Caco-2 (cell line): ENCODE results near the gene ADCY10. TPM values are rescaled to one million over a fixed set of nuclear protein-coding genes. Genes with fewer than 3 reads are reported as not detected.

Experiments used
- Bru-seq: library from RNA; stranded (reverse); fragments of 400-500 nt; gene quantifications from one replicate; lab custom pipeline; 2021; lab: Mats Ljungman, UMichigan
- BruChase-seq, 2 experiments: library from RNA; stranded (reverse); fragments of 400-500 nt; gene quantifications; one replicate each; lab custom pipeline; 2021; lab: Mats Ljungman, UMichigan
- BruUV-seq: library from RNA; stranded (reverse); fragments of 400-500 nt; replicated peaks from 2 replicates; lab custom pipeline; 2021; lab: Mats Ljungman, UMichigan
- CTCF ChIA-PET: fragments of 300-600 bp; sonication (Branson Sonifier 250); formaldehyde crosslinking; loops from one replicate; lab custom pipeline; 2022; ENCODE audit warnings: antibody characterized with exemption; lab: Charles Lee
- POLR2A ChIA-PET: fragments of 300-600 bp; sonication (Branson Sonifier 250); formaldehyde crosslinking; loops from one replicate; lab custom pipeline; 2022; ENCODE audit warnings: antibody characterized with exemption; lab: Charles Lee
- DNase-seq, 2 experiments: peaks; one replicate each; pipeline versions ENCODE4 v3.0.0 to v3.0.0-alpha.2; 2020 to 2022
- H3K27me3 ChIP-seq: replicated peaks from 2 replicates; pipeline ENCODE4 v1.6.0; 2011; ENCODE audit warnings: low read length; ENCODE audit not compliant: control insufficient read depth, insufficient read depth
- H3K36me3 ChIP-seq: 2 replicates; pipeline ENCODE4 v1.5.1; 2011; ENCODE audit warnings: low read length; ENCODE audit not compliant: control insufficient read depth, insufficient read depth
- H3K4me1 ChIP-seq: fragments of 250-450 bp; sonication (Bioruptor Pico); 2 replicates; pipeline ENCODE4 v1.5.1; 2020; ENCODE audit warnings: mild to moderate bottlenecking
- H3K4me3 ChIP-seq: 2 replicates; pipeline ENCODE4 v1.5.1; 2011; ENCODE audit warnings: low read depth, mild to moderate bottlenecking, control low read depth, low read length
- H3K9me3 ChIP-seq: fragments of 250-450 bp; sonication (Bioruptor Pico); 2 replicates; pipeline ENCODE4 v1.5.1; 2020; ENCODE audit warnings: mild to moderate bottlenecking, moderate library complexity
- H3K27ac Mint-ChIP-seq: one replicate; pipeline ENCODE4 v1.8.0; 2022; ENCODE audit warnings: mixed read lengths; ENCODE audit not compliant: unreplicated experiment
- H3K27me3 Mint-ChIP-seq: one replicate; pipeline ENCODE4 v1.8.0; 2022; ENCODE audit warnings: mixed read lengths; ENCODE audit not compliant: insufficient read depth, unreplicated experiment
- H3K36me3 Mint-ChIP-seq: one replicate; pipeline ENCODE4 v1.8.0; 2022; ENCODE audit warnings: mild to moderate bottlenecking, mixed read lengths; ENCODE audit not compliant: insufficient read depth, unreplicated experiment
- H3K4me1 Mint-ChIP-seq: one replicate; pipeline ENCODE4 v1.8.0; 2022; ENCODE audit warnings: low read depth, mixed read lengths; ENCODE audit not compliant: unreplicated experiment
- H3K4me3 Mint-ChIP-seq: one replicate; pipeline ENCODE4 v1.8.0; 2022; ENCODE audit warnings: mild to moderate bottlenecking, moderate library complexity, mixed read lengths; ENCODE audit not compliant: unreplicated experiment
- H3K9me3 Mint-ChIP-seq: one replicate; pipeline ENCODE4 v1.8.0; 2022; ENCODE audit warnings: mixed read lengths; ENCODE audit not compliant: unreplicated experiment
- intact Hi-C: fragments of 100-400 bp; cut with micrococcal nuclease; formaldehyde crosslinking; loops from one replicate; pipeline ENCODE4 v1.10.0; 2022; ENCODE audit not compliant: unreplicated experiment
- long read RNA-seq: library from polyadenylated mRNA; stranded (forward); transcript quantifications from one replicate; pipeline ENCODE4 v2.0.0, GENCODE V29; 2022
- total RNA-seq: library from RNA; stranded (reverse); gene quantifications from 2 replicates; pipeline ENCODE4 v1.2.3, GENCODE V29; 2022
- TF ChIP-seq, protein P1 (sequence below), 2 experiments: fragments of 200-600 bp in 1 of 2; IDR thresholded peaks; 1 replicate in 1 of 2; 2 replicates in 1 of 2; pipeline versions ENCODE4 v1.5.1 to v1.8.0; 2011 to 2022; ENCODE audit warnings: antibody characterized with exemption in 1 of 2, control low read depth in 1 of 2, inconsistent platforms in 1 of 2, low read depth in 1 of 2, low read length in 1 of 2, mild to moderate bottlenecking in 1 of 2, moderate library complexity in 1 of 2; ENCODE audit not compliant: insufficient read depth in 1 of 2, severe bottlenecking in 1 of 2, unreplicated experiment in 1 of 2

Gene ADCY10, protein sequence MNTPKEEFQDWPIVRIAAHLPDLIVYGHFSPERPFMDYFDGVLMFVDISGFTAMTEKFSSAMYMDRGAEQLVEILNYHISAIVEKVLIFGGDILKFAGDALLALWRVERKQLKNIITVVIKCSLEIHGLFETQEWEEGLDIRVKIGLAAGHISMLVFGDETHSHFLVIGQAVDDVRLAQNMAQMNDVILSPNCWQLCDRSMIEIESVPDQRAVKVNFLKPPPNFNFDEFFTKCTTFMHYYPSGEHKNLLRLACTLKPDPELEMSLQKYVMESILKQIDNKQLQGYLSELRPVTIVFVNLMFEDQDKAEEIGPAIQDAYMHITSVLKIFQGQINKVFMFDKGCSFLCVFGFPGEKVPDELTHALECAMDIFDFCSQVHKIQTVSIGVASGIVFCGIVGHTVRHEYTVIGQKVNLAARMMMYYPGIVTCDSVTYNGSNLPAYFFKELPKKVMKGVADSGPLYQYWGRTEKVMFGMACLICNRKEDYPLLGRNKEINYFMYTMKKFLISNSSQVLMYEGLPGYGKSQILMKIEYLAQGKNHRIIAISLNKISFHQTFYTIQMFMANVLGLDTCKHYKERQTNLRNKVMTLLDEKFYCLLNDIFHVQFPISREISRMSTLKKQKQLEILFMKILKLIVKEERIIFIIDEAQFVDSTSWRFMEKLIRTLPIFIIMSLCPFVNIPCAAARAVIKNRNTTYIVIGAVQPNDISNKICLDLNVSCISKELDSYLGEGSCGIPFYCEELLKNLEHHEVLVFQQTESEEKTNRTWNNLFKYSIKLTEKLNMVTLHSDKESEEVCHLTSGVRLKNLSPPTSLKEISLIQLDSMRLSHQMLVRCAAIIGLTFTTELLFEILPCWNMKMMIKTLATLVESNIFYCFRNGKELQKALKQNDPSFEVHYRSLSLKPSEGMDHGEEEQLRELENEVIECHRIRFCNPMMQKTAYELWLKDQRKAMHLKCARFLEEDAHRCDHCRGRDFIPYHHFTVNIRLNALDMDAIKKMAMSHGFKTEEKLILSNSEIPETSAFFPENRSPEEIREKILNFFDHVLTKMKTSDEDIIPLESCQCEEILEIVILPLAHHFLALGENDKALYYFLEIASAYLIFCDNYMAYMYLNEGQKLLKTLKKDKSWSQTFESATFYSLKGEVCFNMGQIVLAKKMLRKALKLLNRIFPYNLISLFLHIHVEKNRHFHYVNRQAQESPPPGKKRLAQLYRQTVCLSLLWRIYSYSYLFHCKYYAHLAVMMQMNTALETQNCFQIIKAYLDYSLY (N-terminal part only)
- total RNA-seq (1.3 and 1.7 TPM in 2 replicates), Bru-seq, nascent RNA (percentile 41 among the genes with signal in this experiment), BruChase-seq, experiment 1, labeled RNA remaining after a 2-hour chase (percentile 47 among the genes with signal in this experiment), BruChase-seq, experiment 2, labeled RNA remaining after a 6-hour chase (percentile 44 among the genes with signal in this experiment)
- long read RNA-seq, partial matches to known transcripts: 0 of 1 reads
- long read RNA-seq, other reads (novel, unspliced or antisense): 1 of 1 reads

DNA sequence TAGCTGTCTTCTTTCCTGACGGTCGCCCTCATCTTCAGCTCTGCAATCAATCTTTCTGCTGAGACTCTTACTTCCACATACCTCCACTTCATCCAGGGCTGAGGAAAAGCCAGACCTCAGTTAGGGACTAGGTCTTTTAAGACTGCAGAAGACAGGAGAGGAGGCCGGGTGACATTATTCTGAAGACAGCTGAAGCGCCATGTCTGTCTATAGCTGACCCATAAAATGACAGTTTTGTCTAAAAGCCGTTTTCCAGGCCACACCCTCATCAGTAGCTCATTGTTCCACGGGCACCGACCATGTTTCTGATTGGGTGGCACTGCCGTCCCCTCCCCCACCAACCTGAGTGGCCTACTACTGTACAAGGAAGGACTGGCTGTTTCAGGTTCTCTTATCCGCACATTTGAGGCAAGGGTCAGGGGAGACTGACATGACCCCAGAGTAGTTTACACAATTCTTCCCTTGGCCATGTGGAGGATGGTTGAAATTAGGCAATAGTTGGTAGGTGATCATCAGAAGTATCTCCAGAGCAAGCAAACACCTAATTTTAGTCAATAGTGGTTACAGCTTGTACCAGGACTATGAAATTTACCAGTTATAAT lies at the start of gene ADCY10:
Gene ADCY10 (minus strand): TSS at position 240 of the 602 bp plus-strand sequence. CDS start 8,994 bp downstream, outside the sequence.
- H3K4me1 Mint-ChIP-seq: peaks cover 28% of the 10 kb centered on the region
- H3K9me3 Mint-ChIP-seq: peaks cover 17% of the 10 kb centered on the region
- intact Hi-C loops: no loop called here
- Histone ChIP-seq H3K36me3 (peaks cover 5% of the 10 kb centered on the region), H3K4me3 (no peak within 1 kb of the TSS), H3K9me3 (peaks cover 3% of the 10 kb centered on the region; the same call in 1 of the 2 replicates), H3K4me1 (peaks cover 43% of the 10 kb centered on the region), H3K27me3 (no peaks in the 10 kb centered on the region)
- no peak within 1 kb of the TSS for H3K27ac Mint-ChIP-seq
- BruUV-seq: no TSS peak
- peaks cover 50% of the 10 kb centered on the region for H3K36me3 Mint-ChIP-seq
- CTCF ChIA-PET: interaction anchor here (0.6 to 1.9 kb wide), 2 partner anchors 13 to 67 kb away, joined by 3 to 4 read pairs; no protein-coding TSS in a partner anchor
- TF ChIP-seq, protein P1, sequence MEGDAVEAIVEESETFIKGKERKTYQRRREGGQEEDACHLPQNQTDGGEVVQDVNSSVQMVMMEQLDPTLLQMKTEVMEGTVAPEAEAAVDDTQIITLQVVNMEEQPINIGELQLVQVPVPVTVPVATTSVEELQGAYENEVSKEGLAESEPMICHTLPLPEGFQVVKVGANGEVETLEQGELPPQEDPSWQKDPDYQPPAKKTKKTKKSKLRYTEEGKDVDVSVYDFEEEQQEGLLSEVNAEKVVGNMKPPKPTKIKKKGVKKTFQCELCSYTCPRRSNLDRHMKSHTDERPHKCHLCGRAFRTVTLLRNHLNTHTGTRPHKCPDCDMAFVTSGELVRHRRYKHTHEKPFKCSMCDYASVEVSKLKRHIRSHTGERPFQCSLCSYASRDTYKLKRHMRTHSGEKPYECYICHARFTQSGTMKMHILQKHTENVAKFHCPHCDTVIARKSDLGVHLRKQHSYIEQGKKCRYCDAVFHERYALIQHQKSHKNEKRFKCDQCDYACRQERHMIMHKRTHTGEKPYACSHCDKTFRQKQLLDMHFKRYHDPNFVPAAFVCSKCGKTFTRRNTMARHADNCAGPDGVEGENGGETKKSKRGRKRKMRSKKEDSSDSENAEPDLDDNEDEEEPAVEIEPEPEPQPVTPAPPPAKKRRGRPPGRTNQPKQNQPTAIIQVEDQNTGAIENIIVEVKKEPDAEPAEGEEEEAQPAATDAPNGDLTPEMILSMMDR (IDR thresholded peaks at IDR 0.05; ENCODE audit: insufficient read depth in 1 of 2, low read depth in 1 of 2, low read length in 1 of 2, severe bottlenecking in 1 of 2, unreplicated experiment in 1 of 2): no peak
- H3K4me3 Mint-ChIP-seq: no peak within 1 kb of the TSS
- POLR2A ChIA-PET: no interaction called here
- no peaks in the 10 kb centered on the region for H3K27me3 Mint-ChIP-seq
- DNase-seq: peak in 1 of 2 experiments; percentile 37

DNA sequence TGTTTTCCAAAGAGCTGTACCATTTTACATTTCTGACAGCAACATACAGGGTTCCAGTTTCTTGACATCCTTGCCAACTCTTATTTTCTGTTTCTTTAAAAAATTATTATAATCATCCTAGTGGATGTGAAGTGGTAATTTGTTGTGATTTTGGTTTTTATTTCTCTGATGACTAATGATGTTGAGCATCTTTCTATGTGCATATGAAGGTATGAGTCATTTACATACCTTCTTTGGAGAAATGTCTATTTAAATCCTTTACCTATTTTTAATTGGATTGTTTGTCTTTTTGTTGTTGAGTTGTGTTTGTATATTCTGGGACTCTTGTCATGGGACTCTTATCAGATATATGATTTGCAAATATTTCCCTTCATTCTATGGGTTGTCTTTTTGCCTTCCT lies 43.8 kb upstream of the ADCY10 start:
- BruUV-seq: no TSS peak
- POLR2A ChIA-PET: no interaction called here
- peaks cover 5% of the 10 kb centered on the region for H3K9me3 Mint-ChIP-seq
- CTCF ChIA-PET: no interaction called here
- H3K4me1 ChIP-seq: peaks cover 19% of the 10 kb centered on the region
- no peak overlapping the region for H3K27ac Mint-ChIP-seq
- H3K36me3 Mint-ChIP-seq: peaks cover 42% of the 10 kb centered on the region
- no peaks in the 10 kb centered on the region for H3K27me3 Mint-ChIP-seq
- H3K9me3 ChIP-seq: no peaks in the 10 kb centered on the region
- intact Hi-C loops: no loop called here
- no peak overlapping the region for H3K4me3 ChIP-seq
- no peaks in the 10 kb centered on the region for H3K36me3 ChIP-seq
- H3K4me1 Mint-ChIP-seq: peaks cover 15% of the 10 kb centered on the region
- H3K4me3 Mint-ChIP-seq: no peak overlapping the region
- DNase-seq: no peak
- TF ChIP-seq, protein P1 (IDR thresholded peaks at IDR 0.05; ENCODE audit: insufficient read depth in 1 of 2, low read depth in 1 of 2, low read length in 1 of 2, severe bottlenecking in 1 of 2, unreplicated experiment in 1 of 2): no peak
- no peaks in the 10 kb centered on the region for H3K27me3 ChIP-seq
